ENCODE results near the gene RUNX3. TPM values are rescaled to one million over a fixed set of nuclear protein-coding genes. Genes with fewer than 3 reads are reported as not detected.

RUNX3 gene
- polyA plus RNA-seq, 1 experiment: not detected

GRCh38 chr1:24952413-24952841, 22.4 kb upstream of the RUNX3 start:
- ChIA-PET POLR2A (interaction anchor here (0.9 to 1.6 kb wide), 2 partner anchors 11 to 70 kb away, joined by 3 read pairs; no protein-coding TSS in a partner anchor), CTCF (interaction anchor here (0.7 to 1.4 kb wide), 4 partner anchors 84 to 1774 kb away, joined by 3 to 5 read pairs (median 3); no protein-coding TSS in a partner anchor)
- TF ChIP-seq CTCF (IDR thresholded peaks at IDR 0.05; ENCODE audit: low read depth, low read length): no peak

GRCh38 chr1:24951810-24952412, 21.8 kb upstream of the RUNX3 start:
- Histone ChIP-seq H3K9me3 (ENCODE audit: control insufficient read depth, insufficient read depth, low read length) (no peaks in the 10 kb centered on the region; the same call in 1 of the 2 replicates), H3K27ac (ENCODE audit: low read depth, low read length) (no peak overlapping the region), H3K27me3 (ENCODE audit: control insufficient read depth, insufficient read depth, low read length) (peaks cover 13% of the 10 kb centered on the region), H3K4me3 (ENCODE audit: low read depth, low read length) (no peak overlapping the region)
- no peak for TF ChIP-seq CTCF (IDR thresholded peaks at IDR 0.05; ENCODE audit: low read depth, low read length)
- ChIA-PET POLR2A (interaction anchor here (0.5 to 1.6 kb wide), 4 partner anchors 12 to 280 kb away, joined by 3 read pairs; partner anchors contain the start of gene SYF2), CTCF (interaction anchor here (0.8 to 1.4 kb wide), 3 partner anchors 85 to 253 kb away, joined by 3 to 5 read pairs (median 3); no protein-coding TSS in a partner anchor)
- no peak for DNase-seq (ENCODE audit: low read depth, low spot score)

More at GRCh38 chr1:24952413-24952841, 22.4 kb upstream of the RUNX3 start:
- Histone ChIP-seq H3K27me3 (ENCODE audit: control insufficient read depth, insufficient read depth, low read length) (peaks cover 10% of the 10 kb centered on the region), H3K27ac (ENCODE audit: low read depth, low read length) (no peak overlapping the region), H3K9me3 (ENCODE audit: control insufficient read depth, insufficient read depth, low read length) (no peaks in the 10 kb centered on the region; the same call in 1 of the 2 replicates), H3K4me3 (ENCODE audit: low read depth, low read length) (no peak overlapping the region)
- no peak for DNase-seq (ENCODE audit: low read depth, low spot score)

GRCh38 chr1:24951337-24951736, 21.3 kb upstream of the RUNX3 start:
- Histone ChIP-seq H3K9me3 (ENCODE audit: control insufficient read depth, insufficient read depth, low read length) (no peaks in the 10 kb centered on the region; the same call in 1 of the 2 replicates), H3K27me3 (ENCODE audit: control insufficient read depth, insufficient read depth, low read length) (peaks cover 11% of the 10 kb centered on the region), H3K4me3 (ENCODE audit: low read depth, low read length) (no peak overlapping the region), H3K27ac (ENCODE audit: low read depth, low read length) (no peak overlapping the region)
- POLR2A ChIA-PET: interaction anchor here (0.5 to 1.0 kb wide), 3 partner anchors 23 to 281 kb away, joined by 3 to 8 read pairs (median 3); partner anchors contain the start of gene SYF2
- TF ChIP-seq CTCF (IDR thresholded peaks at IDR 0.05; ENCODE audit: low read depth, low read length): no peak
- no peak for DNase-seq (ENCODE audit: low read depth, low spot score)
- CTCF ChIA-PET: interaction anchor here (0.6 to 1.4 kb wide), 3 partner anchors 86 to 254 kb away, joined by 3 to 5 read pairs (median 3); no protein-coding TSS in a partner anchor

- Histone ChIP-seq H3K4me3 (ENCODE audit: low read depth, low read length) (no peak overlapping the region), H3K27ac (ENCODE audit: low read depth, low read length) (no peak overlapping the region), H3K27me3 (ENCODE audit: control insufficient read depth, insufficient read depth, low read length) (peaks cover 8% of the 10 kb centered on the region), H3K9me3 (ENCODE audit: control insufficient read depth, insufficient read depth, low read length) (no peaks in the 10 kb centered on the region)
- no peak for TF ChIP-seq CTCF (IDR thresholded peaks at IDR 0.05; ENCODE audit: low read depth, low read length)
- peak; percentile 10 for DNase-seq (ENCODE audit: low read depth, low spot score)
- POLR2A ChIA-PET: no interaction called here
- CTCF ChIA-PET: no interaction called here
Observed at GRCh38 chr1:24949331-24949881, 19.3 kb upstream of the RUNX3 start.
